Gastrocnemius medialis (tissue), 4 donors: ENCODE data around the gene TAOK3. TPM values are rescaled to one million over a fixed set of nuclear protein-coding genes. Genes with fewer than 3 reads are reported as not detected.

ENCODE experiments used
- ATAC-seq, 2 donors: fragments of 150-250 bp; one replicate each; pipeline ENCODE4 v1.9.1; 2016
- DNase-seq, 2 donors: peaks; one replicate each; pipeline ENCODE4 v3.0.0-alpha.2; 2019
- H3K27ac ChIP-seq, 4 donors: fragments of 200-600 bp; sonication (generic); 1 replicate in 1 of 4; 2 replicates in 3 of 4; pipeline ENCODE4 v1.5.1; 2016 to 2018; ENCODE audit warnings: mild to moderate bottlenecking in 2 of 4, moderate library complexity in 1 of 4
- H3K27me3 ChIP-seq, 3 donors: fragments of 200-600 bp; sonication (generic) in 2 of 3; 1 replicate in 1 of 3; 2 replicates in 2 of 3; pipeline versions ENCODE4 v1.5.1 to v1.6.0; 2016 to 2019; ENCODE audit warnings: mild to moderate bottlenecking in 1 of 3, moderate library complexity in 1 of 3
- H3K36me3 ChIP-seq, 2 donors: fragments of 200-600 bp; sonication (generic) in 1 of 2; one replicate each; pipeline ENCODE4 v1.5.1; 2017 to 2018
- H3K4me1 ChIP-seq, 2 donors: fragments of 200-600 bp; sonication (generic) in 1 of 2; one replicate each; pipeline ENCODE4 v1.5.1; 2016 to 2017; ENCODE audit warnings: mild to moderate bottlenecking in 2 of 2
- H3K4me3 ChIP-seq, 4 donors: fragments of 200-600 bp; sonication (generic) in 3 of 4; 1 replicate in 1 of 4; 2 replicates in 3 of 4; pipeline ENCODE4 v1.5.1; 2016 to 2019; ENCODE audit warnings: mild to moderate bottlenecking in 2 of 4
- H3K9me3 ChIP-seq, 3 donors: fragments of 200-600 bp; sonication (generic) in 2 of 3; 1 replicate in 1 of 3; 2 replicates in 2 of 3; pipeline ENCODE4 v1.5.1; 2016 to 2019
- POLR2A ChIP-seq, 2 donors: fragments of 450-650 bp; IDR thresholded peaks; one replicate each; pipeline ENCODE4 v1.6.1; 2017; ENCODE audit warnings: antibody characterized with exemption in 2 of 2, mild to moderate bottlenecking in 2 of 2, moderate library complexity in 2 of 2
- in situ Hi-C, 4 donors: fragments of 200-750 bp; cut with MboI; loops; one replicate each; pipeline versions ENCODE4 v1.15.0 to v1.8.0; 2017; ENCODE audit warnings: low sequenced_read_pairs in 4 of 4
- intact Hi-C: fragments of 100-400 bp; cut with DNase I; formaldehyde crosslinking; loops from one replicate; pipeline ENCODE4 v1.15.1; 2023; ENCODE audit warnings: low total_unique reads
- total RNA-seq, 4 donors: library from RNA; depleted of rRNA; stranded (reverse); fragments of >200 nt; gene quantifications; one replicate each; pipeline versions ENCODE4 v1.1.0 to v1.2.3, GENCODE V29; 2016
- TF ChIP-seq, protein P1 (sequence below), 5 experiments: fragments of 450-650 bp in 3 of 5; fragments of 200-600 bp in 2 of 5; sonication (generic) in 2 of 5; IDR thresholded peaks in 4 of 5; conservative IDR thresholded peaks in 1 of 5; 1 replicate in 4 of 5; 2 replicates in 1 of 5; pipeline ENCODE4 v1.5.1; 2016 to 2019; ENCODE audit warnings: antibody characterized with exemption in 5 of 5, mild to moderate bottlenecking in 3 of 5, moderate library complexity in 3 of 5

TAOK3 gene
- total RNA-seq, 4 donors from 2014 or later = 13.5 to 24.5 (median 15.1) TPM

GRCh38 chr12:118353721-118354120 is 19.0 kb downstream of the TAOK3 start:
- in situ Hi-C loops (no loop called here), intact Hi-C loops (no loop called here)
- ATAC-seq = no peak
- DNase-seq = no peak
- peaks cover 16 to 23% of the 10 kb centered on the region in 2 donors for H3K4me1 ChIP-seq
- no peak for TF ChIP-seq POLR2A (IDR thresholded peaks at IDR 0.05)
- TF ChIP-seq, protein P1, sequence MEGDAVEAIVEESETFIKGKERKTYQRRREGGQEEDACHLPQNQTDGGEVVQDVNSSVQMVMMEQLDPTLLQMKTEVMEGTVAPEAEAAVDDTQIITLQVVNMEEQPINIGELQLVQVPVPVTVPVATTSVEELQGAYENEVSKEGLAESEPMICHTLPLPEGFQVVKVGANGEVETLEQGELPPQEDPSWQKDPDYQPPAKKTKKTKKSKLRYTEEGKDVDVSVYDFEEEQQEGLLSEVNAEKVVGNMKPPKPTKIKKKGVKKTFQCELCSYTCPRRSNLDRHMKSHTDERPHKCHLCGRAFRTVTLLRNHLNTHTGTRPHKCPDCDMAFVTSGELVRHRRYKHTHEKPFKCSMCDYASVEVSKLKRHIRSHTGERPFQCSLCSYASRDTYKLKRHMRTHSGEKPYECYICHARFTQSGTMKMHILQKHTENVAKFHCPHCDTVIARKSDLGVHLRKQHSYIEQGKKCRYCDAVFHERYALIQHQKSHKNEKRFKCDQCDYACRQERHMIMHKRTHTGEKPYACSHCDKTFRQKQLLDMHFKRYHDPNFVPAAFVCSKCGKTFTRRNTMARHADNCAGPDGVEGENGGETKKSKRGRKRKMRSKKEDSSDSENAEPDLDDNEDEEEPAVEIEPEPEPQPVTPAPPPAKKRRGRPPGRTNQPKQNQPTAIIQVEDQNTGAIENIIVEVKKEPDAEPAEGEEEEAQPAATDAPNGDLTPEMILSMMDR (IDR thresholded peaks at IDR 0.05 in 4 of 5, conservative IDR thresholded peaks at IDR 0.05 in 1 of 5) = no peak
- H3K4me3 ChIP-seq = no peak overlapping the region
- no peak overlapping the region for H3K27ac ChIP-seq
- no peaks in the 10 kb centered on the region for H3K27me3 ChIP-seq
- H3K36me3 ChIP-seq = no peaks in the 10 kb centered on the region
- H3K9me3 ChIP-seq = no peaks in the 10 kb centered on the region

DNA sequence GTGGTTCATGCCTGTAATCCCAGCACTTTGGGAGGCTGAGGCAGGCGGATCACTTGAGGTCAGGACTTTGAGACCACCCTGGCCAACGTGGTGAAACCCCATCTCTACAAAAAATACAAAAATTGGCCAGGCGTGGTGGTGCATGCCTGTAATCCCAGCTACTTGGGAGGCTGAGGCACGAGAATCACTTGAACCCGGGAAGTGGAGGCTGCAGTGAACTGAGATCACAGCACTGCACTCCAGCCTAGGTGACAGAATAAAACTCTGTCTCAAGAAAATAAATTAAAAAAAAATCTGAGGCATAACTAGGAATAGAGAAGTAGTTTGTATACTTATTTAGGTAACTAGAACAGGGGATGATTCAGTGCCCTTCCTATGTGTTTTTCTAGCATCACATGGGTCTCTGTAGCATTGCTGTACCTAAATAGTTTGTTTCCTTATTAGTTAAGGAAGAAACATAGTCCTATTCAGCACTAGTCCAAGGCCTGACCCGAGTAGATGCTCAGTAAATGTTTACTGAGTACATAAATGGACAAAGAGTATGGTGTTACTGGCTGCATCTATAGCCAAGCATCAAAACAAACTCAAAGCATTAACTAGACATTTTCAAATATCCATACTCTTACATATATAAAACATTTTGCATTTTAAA is 21.7 kb downstream of the TAOK3 start:
- H3K9me3 ChIP-seq = no peaks in the 10 kb centered on the region
- no peak overlapping the region for H3K4me3 ChIP-seq
- ATAC-seq = no peak
- DNase-seq = no peak
- in situ Hi-C loops (no loop called here), intact Hi-C loops (no loop called here)
- no peaks in the 10 kb centered on the region for H3K27me3 ChIP-seq
- H3K27ac ChIP-seq = no peak overlapping the region
- TF ChIP-seq POLR2A (IDR thresholded peaks at IDR 0.05) = no peak
- TF ChIP-seq, protein P1 (IDR thresholded peaks at IDR 0.05 in 4 of 5, conservative IDR thresholded peaks at IDR 0.05 in 1 of 5) = no peak
- H3K4me1 ChIP-seq = peaks cover 4 to 10% of the 10 kb centered on the region in 2 donors
- H3K36me3 ChIP-seq = no peaks in the 10 kb centered on the region

DNA sequence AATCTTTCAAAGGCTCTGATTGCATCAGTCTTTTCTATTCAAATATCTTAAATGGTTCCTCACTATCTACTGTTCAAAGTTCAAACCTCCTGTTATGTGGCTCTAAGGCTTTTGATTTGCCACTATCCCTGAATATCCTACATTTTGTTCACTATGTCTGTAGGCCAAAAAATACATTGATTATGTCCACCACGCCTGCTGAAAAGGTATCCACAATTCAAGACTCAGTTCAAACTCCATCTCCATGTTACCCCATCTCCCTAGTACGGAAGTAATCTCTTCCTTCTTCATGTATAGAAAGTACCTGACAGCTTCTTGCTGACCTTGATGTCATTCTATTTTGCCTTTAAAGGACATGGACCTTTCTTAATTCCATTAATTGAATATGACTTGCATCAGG is 24.8 kb downstream of the TAOK3 start:
- Histone ChIP-seq H3K4me1 (peaks cover 0 to 14% of the 10 kb centered on the region in 2 donors), H3K27ac (no peak overlapping the region), H3K27me3 (no peaks in the 10 kb centered on the region), H3K4me3 (no peak overlapping the region), H3K36me3 (no peaks in the 10 kb centered on the region), H3K9me3 (no peaks in the 10 kb centered on the region)
- TF ChIP-seq, protein P1 (IDR thresholded peaks at IDR 0.05 in 4 of 5, conservative IDR thresholded peaks at IDR 0.05 in 1 of 5) = no peak
- TF ChIP-seq POLR2A (IDR thresholded peaks at IDR 0.05) = no peak
- DNase-seq = no peak
- in situ Hi-C loops (no loop called here), intact Hi-C loops (no loop called here)
- no peak for ATAC-seq

DNA sequence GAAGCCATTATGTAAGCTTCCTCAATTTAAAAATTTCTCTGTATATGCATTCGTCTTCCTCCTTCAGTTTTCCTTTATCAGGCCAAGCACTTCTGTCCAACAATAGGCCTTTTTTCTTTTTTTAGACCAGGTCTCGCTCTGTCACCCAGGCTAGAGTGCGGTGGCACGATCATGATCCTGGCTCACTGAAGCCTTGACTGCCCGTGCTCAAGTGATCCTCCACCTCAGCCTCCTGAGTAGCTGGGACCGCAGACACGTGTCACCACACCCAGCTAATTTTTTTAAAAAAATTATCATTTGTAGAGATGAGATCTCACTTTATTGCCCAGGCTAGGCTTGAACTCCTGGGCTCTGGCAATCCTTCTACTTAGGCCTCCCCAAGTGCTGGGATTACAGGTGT is 25.8 kb downstream of the TAOK3 start:
- in situ Hi-C loops = no loop called here
- no peaks in the 10 kb centered on the region for H3K9me3 ChIP-seq
- H3K27me3 ChIP-seq = no peaks in the 10 kb centered on the region
- H3K27ac ChIP-seq = no peak overlapping the region
- peaks cover 0 to 14% of the 10 kb centered on the region in 2 donors for H3K4me1 ChIP-seq
- intact Hi-C loops = no loop called here
- ATAC-seq (no peak), DNase-seq (no peak)
- no peak for TF ChIP-seq POLR2A (IDR thresholded peaks at IDR 0.05)
- TF ChIP-seq, protein P1 (IDR thresholded peaks at IDR 0.05 in 4 of 5, conservative IDR thresholded peaks at IDR 0.05 in 1 of 5) = no peak
- no peak overlapping the region for H3K4me3 ChIP-seq
- no peaks in the 10 kb centered on the region for H3K36me3 ChIP-seq

DNA sequence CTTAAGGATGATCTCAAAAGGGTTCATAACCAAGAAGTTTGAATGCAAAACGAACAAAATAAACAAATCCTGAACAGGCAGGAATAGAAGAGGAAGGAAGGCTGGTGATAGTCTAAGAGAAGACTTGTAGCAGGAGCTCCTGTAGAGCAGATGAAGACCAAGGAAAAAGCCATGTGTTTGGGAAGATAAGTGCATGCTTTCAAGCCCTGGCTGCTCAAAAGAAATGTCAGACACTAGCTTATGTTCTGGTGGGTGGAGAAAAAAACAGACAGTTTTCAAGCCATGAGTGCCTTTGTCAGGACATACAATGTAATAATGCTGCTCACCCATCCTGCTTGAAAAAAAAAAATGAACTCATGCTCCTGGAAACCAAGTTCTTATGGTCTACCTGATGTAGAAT is 27.4 kb downstream of the TAOK3 start:
- DNase-seq (no peak), ATAC-seq (no peak)
- Histone ChIP-seq H3K4me1 (peaks cover 0 to 14% of the 10 kb centered on the region in 2 donors), H3K27ac (no peak overlapping the region), H3K9me3 (no peaks in the 10 kb centered on the region), H3K27me3 (no peaks in the 10 kb centered on the region), H3K36me3 (no peaks in the 10 kb centered on the region), H3K4me3 (no peak overlapping the region)
- intact Hi-C loops (no loop called here), in situ Hi-C loops (no loop called here)
- TF ChIP-seq, protein P1 (IDR thresholded peaks at IDR 0.05 in 4 of 5, conservative IDR thresholded peaks at IDR 0.05 in 1 of 5) = no peak
